Activated CD8-positive, alpha-beta memory T cell treated with anti-CD3 and anti-CD28 coated beads, Interleukin-2, amount 50 U/mL, for 1 hour (primary cell): ENCODE results near the gene GLRA3.

Source experiments
- DNase-seq: peaks from one replicate; pipeline ENCODE4 v3.0.0-alpha.2; 2020; ENCODE audit errors: extremely low read depth

Gene GLRA3

DNA sequence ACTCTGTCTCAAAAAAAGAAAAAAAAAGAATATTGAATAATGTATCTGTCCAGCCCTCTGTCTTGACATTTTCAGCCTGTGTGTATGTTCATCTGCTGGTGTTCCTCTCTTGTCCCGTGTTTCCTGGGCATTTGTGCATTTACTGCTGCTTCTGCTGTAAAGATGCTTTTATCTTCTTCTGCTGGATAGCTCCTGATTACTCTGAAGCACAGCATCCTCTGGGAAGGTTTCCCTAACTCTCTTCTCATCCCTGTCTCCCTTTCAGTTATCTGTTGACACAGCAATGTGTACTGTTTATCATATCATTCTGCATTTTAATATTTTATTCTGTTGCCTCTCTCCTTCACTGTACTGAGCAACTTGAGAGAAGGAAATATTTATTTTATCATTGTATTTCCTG, 232.5 kb downstream of the GLRA3 start:
- no peak for DNase-seq

- DNase-seq = no peak
Observed at GRCh38 chr4:174595141-174595929, 233.7 kb downstream of the GLRA3 start.

DNA sequence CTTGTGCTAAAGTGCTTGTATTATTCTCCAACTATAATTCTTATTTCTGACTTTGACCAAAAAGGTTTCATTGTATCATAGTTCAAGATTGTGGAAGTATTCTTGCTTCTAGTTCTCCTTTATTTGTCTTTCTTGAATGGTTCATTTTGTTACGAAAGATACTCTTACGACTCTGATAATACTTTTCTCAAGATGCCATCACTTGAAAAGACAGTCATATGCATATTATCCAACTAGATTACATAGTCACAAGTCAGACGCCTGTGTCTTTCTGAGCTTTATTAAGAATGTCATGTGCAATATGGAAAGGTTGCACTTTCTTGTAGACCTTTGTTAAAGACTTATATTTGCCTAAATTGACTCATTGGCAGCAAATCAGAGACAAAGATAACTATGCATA, 235.3 kb downstream of the GLRA3 start:
- no peak for DNase-seq

DNA sequence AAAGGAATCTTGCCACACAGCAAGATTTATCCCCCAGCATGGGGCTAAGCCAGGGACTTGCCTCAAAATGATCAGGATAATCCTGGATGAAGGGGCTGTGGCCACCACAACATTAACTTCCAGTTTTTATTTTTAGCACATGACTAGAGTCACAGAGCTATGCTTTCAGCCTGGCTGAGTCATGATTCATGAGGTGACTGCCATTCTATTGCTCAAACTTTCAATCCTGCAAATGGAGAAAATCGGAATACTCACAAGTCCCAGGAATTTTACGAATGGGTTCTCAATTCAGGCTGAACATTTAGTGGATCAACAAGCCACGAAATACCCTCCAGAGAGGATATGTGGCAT, 236.1 kb downstream of the GLRA3 start:
- no peak for DNase-seq

- no peak for DNase-seq
Observed at GRCh38 chr4:174592256-174592984, 236.6 kb downstream of the GLRA3 start.

DNA sequence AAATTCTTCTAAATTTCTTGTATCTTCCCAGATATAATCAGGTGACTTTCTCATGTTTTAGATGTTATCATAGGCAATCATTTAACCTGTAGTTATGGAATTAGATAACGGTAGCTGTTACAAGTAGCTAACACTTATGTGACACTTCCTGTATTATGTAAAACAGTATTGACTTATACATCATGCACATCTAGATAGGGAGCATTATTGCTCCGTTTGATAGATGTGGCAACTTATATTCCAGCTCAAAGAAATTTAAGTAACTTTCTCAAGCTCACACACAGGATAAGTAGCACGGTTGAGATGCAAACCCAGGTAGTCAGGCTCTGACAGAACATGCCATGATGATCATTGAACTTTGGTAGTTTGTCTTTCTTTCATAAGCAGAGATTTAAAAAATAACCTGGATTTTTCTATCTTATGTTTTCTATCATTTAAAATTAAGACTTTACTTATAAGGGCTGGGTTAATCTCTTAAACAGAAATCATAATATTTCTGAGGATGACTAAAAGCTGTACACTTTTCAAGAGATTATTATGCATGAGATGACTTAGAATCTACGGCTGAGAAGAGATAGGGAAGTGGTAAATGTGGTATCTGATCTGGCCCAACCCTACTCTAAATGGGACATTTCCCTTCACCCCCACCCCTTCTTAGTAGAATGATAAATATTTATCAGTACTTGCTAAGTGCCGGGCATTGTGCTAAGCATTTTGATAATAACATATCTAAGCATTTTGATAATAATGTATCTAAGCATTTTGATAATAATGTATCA, 237.6 kb downstream of the GLRA3 start:
- DNase-seq = no peak

- DNase-seq = no peak
Observed at GRCh38 chr4:174590336-174590735, 238.7 kb downstream of the GLRA3 start.
